HL-60 (cell line): Measurements from ENCODE around the gene CFAP20DC.
"Not testable (repeated sequence)": the region's sequence is repeated elsewhere in the genome, so short reads cannot be mapped to it uniquely, and the experiment has no call there.

Source experiments
- DNase-seq, 2 experiments: peaks; one replicate each; pipeline ENCODE4 v3.0.0-alpha.2; 2010 to 2020; ENCODE audit warnings: low read depth in 1 of 2, low spot score in 1 of 2
- H3K27ac ChIP-seq: fragments of 250-450 bp; sonication (Bioruptor Pico); replicated peaks from 2 replicates; pipeline ENCODE4 v1.5.1; 2020; ENCODE audit warnings: mild to moderate bottlenecking, moderate library complexity
- H3K27me3 ChIP-seq: fragments of 250-450 bp; sonication (Bioruptor Pico); 2 replicates; pipeline ENCODE4 v1.5.1; 2021; ENCODE audit warnings: mild to moderate bottlenecking, moderate library complexity; ENCODE audit not compliant: insufficient read depth, poor library complexity, severe bottlenecking
- H3K4me3 ChIP-seq: replicated peaks from 2 replicates; pipeline ENCODE4 v1.5.1; 2011; ENCODE audit warnings: mild to moderate bottlenecking, control low read depth, low read length; ENCODE audit not compliant: insufficient read depth
- GABPA ChIP-seq: IDR thresholded peaks from 2 replicates; pipeline ENCODE4 v1.6.1; 2012; ENCODE audit warnings: low read depth
- POLR2AphosphoS5 ChIP-seq: IDR thresholded peaks from 2 replicates; pipeline ENCODE4 v1.6.1; 2012; ENCODE audit warnings: low read depth
- SPI1 ChIP-seq: IDR thresholded peaks from 2 replicates; pipeline ENCODE4 v1.6.1; 2012; ENCODE audit warnings: low read depth, mild to moderate bottlenecking, borderline replicate concordance
- long read RNA-seq: library from polyadenylated mRNA; unstranded; transcript quantifications from one replicate; pipeline ENCODE4 v2.0.0, GENCODE V29; 2020
- TF ChIP-seq, protein P1 (sequence below): IDR thresholded peaks from 2 replicates; pipeline ENCODE4 v1.6.1; 2012; ENCODE audit warnings: low read depth; ENCODE audit not compliant: insufficient replicate concordance
- TF ChIP-seq, protein P2 (sequence below): IDR thresholded peaks from one replicate; pipeline ENCODE4 v1.5.1; 2011; ENCODE audit warnings: low read length, control low read depth, inconsistent platforms; ENCODE audit not compliant: insufficient read depth

CFAP20DC gene
- long read RNA-seq = 0 reads

- TF ChIP-seq SPI1 = no peak
- TF ChIP-seq, protein P1, sequence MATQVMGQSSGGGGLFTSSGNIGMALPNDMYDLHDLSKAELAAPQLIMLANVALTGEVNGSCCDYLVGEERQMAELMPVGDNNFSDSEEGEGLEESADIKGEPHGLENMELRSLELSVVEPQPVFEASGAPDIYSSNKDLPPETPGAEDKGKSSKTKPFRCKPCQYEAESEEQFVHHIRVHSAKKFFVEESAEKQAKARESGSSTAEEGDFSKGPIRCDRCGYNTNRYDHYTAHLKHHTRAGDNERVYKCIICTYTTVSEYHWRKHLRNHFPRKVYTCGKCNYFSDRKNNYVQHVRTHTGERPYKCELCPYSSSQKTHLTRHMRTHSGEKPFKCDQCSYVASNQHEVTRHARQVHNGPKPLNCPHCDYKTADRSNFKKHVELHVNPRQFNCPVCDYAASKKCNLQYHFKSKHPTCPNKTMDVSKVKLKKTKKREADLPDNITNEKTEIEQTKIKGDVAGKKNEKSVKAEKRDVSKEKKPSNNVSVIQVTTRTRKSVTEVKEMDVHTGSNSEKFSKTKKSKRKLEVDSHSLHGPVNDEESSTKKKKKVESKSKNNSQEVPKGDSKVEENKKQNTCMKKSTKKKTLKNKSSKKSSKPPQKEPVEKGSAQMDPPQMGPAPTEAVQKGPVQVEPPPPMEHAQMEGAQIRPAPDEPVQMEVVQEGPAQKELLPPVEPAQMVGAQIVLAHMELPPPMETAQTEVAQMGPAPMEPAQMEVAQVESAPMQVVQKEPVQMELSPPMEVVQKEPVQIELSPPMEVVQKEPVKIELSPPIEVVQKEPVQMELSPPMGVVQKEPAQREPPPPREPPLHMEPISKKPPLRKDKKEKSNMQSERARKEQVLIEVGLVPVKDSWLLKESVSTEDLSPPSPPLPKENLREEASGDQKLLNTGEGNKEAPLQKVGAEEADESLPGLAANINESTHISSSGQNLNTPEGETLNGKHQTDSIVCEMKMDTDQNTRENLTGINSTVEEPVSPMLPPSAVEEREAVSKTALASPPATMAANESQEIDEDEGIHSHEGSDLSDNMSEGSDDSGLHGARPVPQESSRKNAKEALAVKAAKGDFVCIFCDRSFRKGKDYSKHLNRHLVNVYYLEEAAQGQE = no peak
- no peak for TF ChIP-seq POLR2AphosphoS5
- TF ChIP-seq, protein P2, sequence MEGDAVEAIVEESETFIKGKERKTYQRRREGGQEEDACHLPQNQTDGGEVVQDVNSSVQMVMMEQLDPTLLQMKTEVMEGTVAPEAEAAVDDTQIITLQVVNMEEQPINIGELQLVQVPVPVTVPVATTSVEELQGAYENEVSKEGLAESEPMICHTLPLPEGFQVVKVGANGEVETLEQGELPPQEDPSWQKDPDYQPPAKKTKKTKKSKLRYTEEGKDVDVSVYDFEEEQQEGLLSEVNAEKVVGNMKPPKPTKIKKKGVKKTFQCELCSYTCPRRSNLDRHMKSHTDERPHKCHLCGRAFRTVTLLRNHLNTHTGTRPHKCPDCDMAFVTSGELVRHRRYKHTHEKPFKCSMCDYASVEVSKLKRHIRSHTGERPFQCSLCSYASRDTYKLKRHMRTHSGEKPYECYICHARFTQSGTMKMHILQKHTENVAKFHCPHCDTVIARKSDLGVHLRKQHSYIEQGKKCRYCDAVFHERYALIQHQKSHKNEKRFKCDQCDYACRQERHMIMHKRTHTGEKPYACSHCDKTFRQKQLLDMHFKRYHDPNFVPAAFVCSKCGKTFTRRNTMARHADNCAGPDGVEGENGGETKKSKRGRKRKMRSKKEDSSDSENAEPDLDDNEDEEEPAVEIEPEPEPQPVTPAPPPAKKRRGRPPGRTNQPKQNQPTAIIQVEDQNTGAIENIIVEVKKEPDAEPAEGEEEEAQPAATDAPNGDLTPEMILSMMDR = no peak
- no peak for TF ChIP-seq GABPA
- Histone ChIP-seq H3K27ac (no peak within 1 kb of the TSS), H3K4me3 (peak within 1 kb of the TSS; percentile 36), H3K27me3 (peaks cover 6% of the 10 kb centered on the region)
- peak; percentile 21 to 43 for DNase-seq
These were observed at the start of gene CFAP20DC for GRCh38 chr3:59049671-59050331. Gene CFAP20DC, minus strand, starts transcription at chr3:59050025. Its CDS starts 394 bp downstream, at chr3:59049631.

GRCh38 chr3:59098516-59098915 is 48.7 kb upstream of the CFAP20DC start:
- not testable (repeated sequence) for DNase-seq, H3K27ac ChIP-seq, H3K27me3 ChIP-seq, H3K4me3 ChIP-seq

DNA sequence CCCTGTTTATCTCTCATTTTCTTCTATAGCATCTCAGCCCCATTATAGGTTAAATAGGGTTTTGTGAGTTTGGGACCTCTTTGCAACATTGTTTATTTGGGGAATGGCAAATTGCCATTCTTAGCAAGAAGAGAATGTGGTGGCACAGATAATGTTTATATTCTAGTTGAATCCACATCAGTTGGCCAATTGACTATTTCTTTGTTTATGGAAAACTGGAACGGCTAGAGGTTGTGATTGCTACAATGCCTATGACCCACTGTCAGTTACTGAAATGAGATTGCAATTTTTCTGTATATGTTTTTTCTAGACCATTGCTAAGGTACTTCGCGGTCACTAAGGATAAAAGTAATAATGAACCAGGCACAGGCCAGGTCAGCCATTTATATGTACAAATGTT is 44.6 kb upstream of the CFAP20DC start:
- no peak for DNase-seq
- Histone ChIP-seq H3K27me3 (no peaks in the 10 kb centered on the region), H3K4me3 (no peak overlapping the region), H3K27ac (no peak overlapping the region)
- TF ChIP-seq SPI1 = no peak

DNA sequence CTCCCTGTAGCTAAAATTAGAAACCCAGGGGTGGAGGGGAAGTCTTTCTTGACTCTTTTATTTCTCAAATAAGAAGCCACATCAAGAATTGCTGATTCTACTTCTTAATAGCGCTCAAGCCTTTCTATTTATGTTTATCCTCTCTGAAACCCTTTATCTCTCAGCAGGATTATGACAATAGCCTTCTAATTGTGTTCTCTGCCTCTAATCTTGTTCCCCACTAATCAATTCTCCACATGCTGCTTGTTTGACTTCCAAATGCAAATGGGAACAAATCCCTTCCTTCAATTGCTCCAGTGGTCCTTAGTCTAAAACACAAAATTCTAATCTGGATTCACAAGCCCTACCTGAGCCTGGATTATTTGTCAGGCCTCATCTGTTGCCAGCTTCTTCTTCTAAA is 43.7 kb upstream of the CFAP20DC start:
- Histone ChIP-seq H3K27me3 (no peaks in the 10 kb centered on the region), H3K4me3 (no peak overlapping the region), H3K27ac (no peak overlapping the region)
- no peak for TF ChIP-seq SPI1
- no peak for TF ChIP-seq GABPA
- TF ChIP-seq, protein P1 = no peak
- TF ChIP-seq, protein P2 = no peak
- TF ChIP-seq POLR2AphosphoS5 = no peak
- DNase-seq = no peak

DNA sequence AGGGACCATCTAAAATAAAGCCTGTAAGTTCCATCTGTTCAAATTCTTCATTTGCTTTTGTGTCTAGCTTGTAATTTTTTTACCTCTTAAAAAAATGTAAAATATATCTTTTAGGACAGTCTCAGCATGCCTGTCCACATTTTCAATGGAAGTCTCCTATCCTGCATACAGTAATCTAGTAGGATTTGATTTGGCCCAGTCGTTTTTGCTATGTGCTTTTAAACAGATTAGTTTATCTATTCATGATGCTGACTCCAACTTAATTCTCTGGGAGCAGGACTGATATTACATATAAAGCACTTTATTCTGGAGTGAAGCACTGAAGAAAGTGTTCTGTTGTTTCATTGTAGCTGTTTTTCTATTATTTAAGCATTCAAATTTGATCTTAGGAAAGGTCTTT is 38.9 kb upstream of the CFAP20DC start:
- DNase-seq = no peak
- Histone ChIP-seq H3K27me3 (no peaks in the 10 kb centered on the region), H3K27ac (no peak overlapping the region), H3K4me3 (no peak overlapping the region)
- TF ChIP-seq, protein P1 = no peak
- TF ChIP-seq POLR2AphosphoS5 (no peak), GABPA (no peak), SPI1 (no peak)
- TF ChIP-seq, protein P2 = no peak
